Urinary bladder (tissue), 4 donors: Measurements from ENCODE around the gene GCNT2. TPM values are rescaled to one million over a fixed set of nuclear protein-coding genes. Genes with fewer than 3 reads are reported as not detected.
"Not testable (repeated sequence)": the region's sequence is repeated elsewhere in the genome, so short reads cannot be mapped to it uniquely, and the experiment has no call there.

ENCODE experiments used
- DNase-seq: peaks from one replicate; pipeline ENCODE4 v3.0.0-alpha.2; 2015; ENCODE audit errors: extremely low spot score
- H3K27ac ChIP-seq: one replicate; pipeline ENCODE4 v1.5.1; 2013; ENCODE audit warnings: low read depth, mild to moderate bottlenecking, moderate library complexity
- H3K36me3 ChIP-seq: one replicate; pipeline ENCODE4 v1.6.1; 2013; ENCODE audit warnings: mild to moderate bottlenecking, moderate library complexity; ENCODE audit not compliant: insufficient read depth
- H3K4me1 ChIP-seq: one replicate; pipeline ENCODE4 v1.6.1; 2013; ENCODE audit warnings: mild to moderate bottlenecking, moderate library complexity; ENCODE audit not compliant: insufficient read depth
- H3K4me3 ChIP-seq: one replicate; pipeline ENCODE4 v1.5.1; 2013; ENCODE audit warnings: low read depth, low read length
- WGBS: extraction: QIAGEN DNeasy Blood & Tissue Kit; methylation state at CpG from one replicate; pipeline ENCODE4 v1.1.7; 2013; 5-methylcytosine and 5-hydroxymethylcytosine counted together
- polyA plus RNA-seq: library from polyadenylated mRNA; stranded (reverse); fragments of 200-250 nt; gene quantifications from one replicate; pipeline ENCODE4 v1.2.3, GENCODE V29; 2013
- total RNA-seq: library from RNA; depleted of rRNA; stranded (reverse); fragments of >200 nt; gene quantifications from one replicate; pipeline ENCODE4 v1.2.3, GENCODE V29; 2014
- donor health status: healthy with polysubstance abuse.
- donor health status: healthy.

GCNT2 gene
- total and polyA plus RNA-seq, 2 donors: 1.5 to 15.0 TPM

DNA sequence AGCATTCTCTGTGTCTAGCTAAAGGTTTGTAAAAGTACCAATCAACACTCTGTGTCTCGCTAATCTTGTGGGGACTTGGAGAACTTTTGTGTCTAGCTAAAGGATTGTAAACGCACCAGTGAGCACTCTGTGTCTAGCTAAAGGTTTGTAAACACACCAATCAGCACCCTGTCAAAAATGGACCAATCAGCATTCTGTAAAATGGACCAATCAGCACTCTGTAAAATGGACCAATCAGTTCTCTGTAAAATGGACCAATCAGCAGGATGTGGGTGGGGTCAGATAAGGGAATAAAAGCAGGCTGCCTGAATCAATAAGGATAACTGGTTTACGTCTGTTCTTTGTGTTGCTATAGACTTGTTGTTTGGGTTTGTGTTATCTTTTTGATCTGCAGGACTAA is 29.2 kb upstream of the GCNT2 start:
- H3K4me3 ChIP-seq, DNase-seq, H3K36me3 ChIP-seq, H3K4me1 ChIP-seq, H3K27ac ChIP-seq: not testable (repeated sequence)
- WGBS: 82% methylated on average over 3 of the region's 3 CpGs

DNA sequence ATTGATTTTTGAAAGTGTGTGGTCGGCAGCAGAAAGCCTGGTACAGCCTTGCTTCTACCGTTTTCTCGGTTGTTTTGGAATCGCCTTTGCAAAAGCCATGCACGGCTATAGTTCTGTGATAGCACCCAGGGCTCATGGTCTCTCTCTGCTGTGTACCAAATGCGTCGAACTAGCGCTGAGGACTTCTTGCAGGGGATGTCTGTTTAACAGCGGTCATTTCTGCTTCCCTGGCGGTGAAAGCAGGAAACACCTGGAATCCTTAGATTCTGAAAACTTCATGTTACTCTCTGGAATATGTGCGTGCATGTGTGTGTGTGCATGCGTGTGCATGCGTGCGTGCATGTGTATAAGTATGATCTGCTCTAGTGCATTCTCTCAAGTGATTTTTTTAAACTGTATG is 26.1 kb upstream of the GCNT2 start:
- no peak overlapping the region for H3K27ac ChIP-seq
- WGBS: 76% methylated on average over 14 of the region's 14 CpGs
- no peak overlapping the region for H3K4me3 ChIP-seq
- DNase-seq: no peak
- H3K36me3 ChIP-seq: no peaks in the 10 kb centered on the region
- H3K4me1 ChIP-seq: no peaks in the 10 kb centered on the region

DNA sequence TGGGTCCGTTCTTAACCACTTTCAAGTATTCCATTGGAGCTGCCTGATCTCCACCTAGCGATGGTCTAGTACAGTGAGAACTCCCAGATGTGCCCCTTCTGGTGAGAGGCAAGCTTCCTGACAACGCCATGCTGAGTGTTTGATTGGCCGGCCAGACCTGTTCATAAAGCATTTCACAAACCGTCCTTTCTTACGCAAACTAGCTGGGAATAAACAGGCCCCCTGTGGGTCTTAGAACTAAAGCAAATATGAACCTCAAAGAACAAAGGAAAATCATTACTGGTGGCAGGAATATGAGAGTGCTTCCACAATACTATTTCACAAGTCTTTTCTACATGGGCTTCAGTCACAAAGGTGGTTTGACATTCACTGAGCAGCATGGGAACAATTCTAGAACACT is 15.6 kb upstream of the GCNT2 start:
- no peaks in the 10 kb centered on the region for H3K4me1 ChIP-seq
- no peak overlapping the region for H3K27ac ChIP-seq
- H3K4me3 ChIP-seq: no peak overlapping the region
- DNase-seq: no peak
- H3K36me3 ChIP-seq: no peaks in the 10 kb centered on the region
- 62% methylated on average over 6 of the region's 6 CpGs for WGBS

DNA sequence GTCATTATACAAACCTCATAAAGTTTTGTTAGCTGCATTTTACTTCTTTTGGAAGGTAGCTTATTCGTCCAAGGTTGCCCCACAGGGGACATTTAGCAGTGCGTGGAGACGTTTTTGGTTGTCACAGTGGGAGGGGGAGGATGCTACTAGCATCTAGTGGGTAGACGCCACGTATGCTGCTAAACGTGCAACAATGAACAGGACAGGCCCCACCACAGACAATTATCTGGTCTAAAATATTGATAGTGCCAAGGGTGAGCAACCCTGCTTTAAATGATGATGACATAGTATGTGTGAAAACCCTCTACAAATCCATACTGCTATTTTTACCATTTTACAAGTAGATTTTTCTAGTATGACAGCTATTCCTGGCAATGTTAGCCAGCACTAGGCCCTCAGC is 13.9 kb upstream of the GCNT2 start:
- WGBS: 58% methylated on average over 6 of the region's 6 CpGs
- DNase-seq: no peak
- H3K27ac ChIP-seq: no peak overlapping the region

DNA sequence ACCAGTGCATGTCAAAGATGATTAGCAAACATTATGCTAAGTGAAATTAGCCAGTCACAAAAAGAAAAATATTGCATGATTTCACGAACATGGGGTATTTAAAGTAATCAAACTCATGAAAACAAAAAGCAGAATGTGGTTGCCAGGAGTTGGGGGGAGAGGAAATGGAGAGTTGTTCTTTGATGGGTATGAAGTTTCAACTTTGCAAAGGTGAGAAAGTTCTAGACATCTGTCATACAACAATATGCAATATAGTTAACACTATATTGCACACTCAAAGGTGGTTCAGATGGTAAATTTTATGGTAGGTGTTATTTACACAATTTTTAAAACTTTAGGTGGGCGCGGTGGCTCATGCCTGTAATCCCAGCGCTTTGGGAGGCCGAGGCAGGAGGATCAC is 13.4 kb upstream of the GCNT2 start:
- no peaks in the 10 kb centered on the region for H3K36me3 ChIP-seq
- H3K4me1 ChIP-seq: no peaks in the 10 kb centered on the region
- WGBS: 81% methylated on average over 5 of the region's 5 CpGs
- no peak for DNase-seq
- no peak overlapping the region for H3K4me3 ChIP-seq
- H3K27ac ChIP-seq: no peak overlapping the region

More for the DNA sequence above, 13.9 kb upstream of the GCNT2 start:
- H3K4me3 ChIP-seq: no peak overlapping the region
- H3K4me1 ChIP-seq: no peaks in the 10 kb centered on the region
- H3K36me3 ChIP-seq: no peaks in the 10 kb centered on the region

DNA sequence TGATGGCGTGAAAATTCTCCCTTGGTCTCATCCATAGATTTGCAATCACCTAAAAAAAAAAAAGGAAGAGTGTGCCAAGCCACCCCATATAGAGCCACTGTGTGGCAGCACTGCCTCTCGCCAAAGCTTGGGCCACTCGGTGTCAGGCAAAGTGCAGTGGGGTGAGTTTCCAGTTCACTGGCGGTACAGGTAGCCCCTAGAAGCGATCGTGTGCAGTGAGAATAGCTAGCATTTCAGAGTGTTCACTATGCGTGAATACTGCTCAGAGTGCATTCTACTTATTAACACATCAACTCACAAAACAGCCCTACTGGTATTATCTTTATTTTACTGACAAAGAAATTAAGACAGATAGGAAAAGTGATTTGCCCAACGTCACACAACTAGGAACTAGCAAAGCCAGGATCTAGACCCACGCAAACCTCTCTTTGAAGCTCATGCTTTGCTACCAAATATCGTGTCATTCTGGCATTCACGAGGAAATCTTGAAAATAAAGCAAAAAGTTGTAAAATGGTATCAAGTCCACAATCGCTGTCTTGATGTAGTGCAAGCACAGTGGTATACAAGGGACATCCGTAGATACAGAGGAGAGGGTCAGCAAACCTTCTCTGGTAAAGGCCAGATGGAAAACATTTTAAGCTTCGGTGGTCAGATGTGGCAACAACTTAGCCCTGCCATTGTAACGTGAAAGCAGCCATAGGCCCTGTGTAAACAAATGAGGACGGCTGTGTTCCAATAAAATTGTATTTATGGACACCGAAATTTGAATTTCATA is 10.4 kb upstream of the GCNT2 start:
- H3K27ac ChIP-seq: no peak overlapping the region
- H3K4me1 ChIP-seq: no peaks in the 10 kb centered on the region
- no peaks in the 10 kb centered on the region for H3K36me3 ChIP-seq
- 38% methylated on average over 17 of the region's 17 CpGs for WGBS
- H3K4me3 ChIP-seq: no peak overlapping the region
- no peak for DNase-seq

DNA sequence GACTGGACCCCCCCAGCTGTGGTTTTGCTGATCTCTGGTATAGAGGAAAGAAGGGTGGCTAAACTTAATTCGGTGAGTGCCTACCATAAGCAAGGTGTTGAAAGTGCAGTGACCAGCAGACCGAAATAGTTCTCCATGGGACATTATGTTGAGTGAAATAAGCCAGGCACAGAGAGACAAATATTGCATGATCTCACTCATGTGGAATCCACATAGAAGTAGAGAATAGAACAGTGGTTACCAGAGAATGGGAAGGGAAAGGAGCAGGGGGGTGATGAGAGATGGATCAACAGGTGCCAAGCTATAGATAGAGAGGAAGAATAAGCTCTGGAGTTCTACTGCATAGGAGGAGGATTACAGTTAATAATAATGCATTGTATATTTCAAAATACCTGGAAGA is 9.7 kb upstream of the GCNT2 start:
- Histone ChIP-seq H3K4me3 (no peak overlapping the region), H3K36me3 (no peaks in the 10 kb centered on the region), H3K27ac (no peak overlapping the region), H3K4me1 (no peaks in the 10 kb centered on the region)
- 27% methylated on average over 2 of the region's 2 CpGs for WGBS
- DNase-seq: no peak

DNA sequence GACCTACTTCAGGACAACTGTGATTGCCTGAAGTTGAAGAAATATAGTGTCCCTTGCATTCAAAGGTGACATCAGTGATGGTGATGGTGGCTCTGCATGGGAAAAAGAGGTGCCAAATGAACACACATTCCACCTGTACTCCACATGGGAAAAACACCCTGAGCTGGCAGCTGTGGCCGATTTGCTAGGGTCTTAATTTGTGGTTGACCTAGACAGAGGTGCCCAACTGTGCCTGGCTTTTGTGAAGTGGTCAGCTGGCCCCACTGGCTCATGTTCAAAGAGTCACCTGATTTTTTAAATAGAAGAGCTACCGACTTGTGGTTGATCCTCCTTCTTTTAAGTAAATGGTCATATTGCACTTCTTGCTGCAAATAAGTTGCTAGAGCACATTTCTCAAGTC is 7.6 kb upstream of the GCNT2 start:
- Histone ChIP-seq H3K36me3 (no peaks in the 10 kb centered on the region), H3K4me3 (no peak overlapping the region), H3K27ac (no peak overlapping the region), H3K4me1 (no peaks in the 10 kb centered on the region)
- DNase-seq: no peak
- WGBS: 85% methylated on average over 2 of the region's 2 CpGs

DNA sequence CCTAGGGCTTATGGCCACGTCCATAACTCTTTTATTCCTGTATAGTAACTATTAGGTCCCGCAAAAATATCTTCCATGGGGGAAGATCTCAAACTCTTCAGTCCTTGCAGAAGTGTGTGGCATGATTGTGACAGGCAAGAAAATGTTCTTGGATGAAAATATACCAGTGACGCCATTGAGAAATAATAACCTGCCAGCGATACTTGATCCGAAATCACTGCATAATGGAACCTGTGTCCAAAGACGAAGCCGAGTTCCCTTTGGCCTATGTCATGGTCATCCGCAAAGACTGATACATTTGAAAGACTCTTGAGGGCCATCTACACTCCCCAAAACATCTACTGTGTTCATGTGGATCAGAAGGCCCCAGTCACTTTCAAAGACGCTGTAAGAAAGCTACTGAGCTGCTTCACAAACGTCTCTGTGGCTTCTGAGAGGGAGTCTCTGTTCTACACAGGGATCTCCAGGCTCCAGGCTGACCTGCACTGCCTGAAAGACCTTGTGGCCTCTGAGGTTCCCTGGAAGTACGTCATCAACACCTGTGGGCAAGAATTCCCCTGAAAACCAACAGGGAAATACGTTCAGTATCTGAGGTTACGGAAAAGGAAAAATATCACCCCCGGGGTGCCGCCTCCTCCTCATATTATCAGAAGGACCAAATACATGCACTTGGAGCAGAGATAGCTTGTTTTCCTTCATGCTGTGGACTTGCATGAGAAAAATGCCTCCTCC is 6.9 kb upstream of the GCNT2 start:
- no peak for DNase-seq
- no peak overlapping the region for H3K27ac ChIP-seq
- no peaks in the 10 kb centered on the region for H3K4me1 ChIP-seq
- WGBS: 83% methylated on average over 15 of the region's 15 CpGs
- H3K4me3 ChIP-seq: no peak overlapping the region
- H3K36me3 ChIP-seq: no peaks in the 10 kb centered on the region

DNA sequence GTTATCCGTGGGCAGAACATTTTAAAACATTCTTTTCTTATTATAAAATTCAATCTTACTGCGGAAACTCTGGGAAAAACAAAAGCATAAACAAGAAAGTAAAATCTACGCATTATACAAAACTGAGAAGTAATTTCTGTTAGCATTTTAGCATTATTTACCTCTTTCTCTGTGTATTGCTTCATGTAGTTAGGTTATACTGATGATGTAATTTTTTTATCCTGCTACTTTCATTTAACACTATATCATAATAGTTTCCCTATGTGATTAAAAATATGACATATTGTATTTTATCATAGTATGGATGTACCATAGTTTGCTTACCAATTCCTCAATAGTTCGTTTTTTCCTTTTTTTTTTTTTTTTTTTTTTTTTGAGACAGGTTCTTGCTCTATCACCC is 4.2 kb upstream of the GCNT2 start:
- H3K36me3 ChIP-seq: no peaks in the 10 kb centered on the region
- WGBS: 89% methylated on average over 4 of the region's 4 CpGs
- no peak overlapping the region for H3K27ac ChIP-seq
- no peaks in the 10 kb centered on the region for H3K4me1 ChIP-seq
- H3K4me3 ChIP-seq: no peak overlapping the region
- DNase-seq: no peak

DNA sequence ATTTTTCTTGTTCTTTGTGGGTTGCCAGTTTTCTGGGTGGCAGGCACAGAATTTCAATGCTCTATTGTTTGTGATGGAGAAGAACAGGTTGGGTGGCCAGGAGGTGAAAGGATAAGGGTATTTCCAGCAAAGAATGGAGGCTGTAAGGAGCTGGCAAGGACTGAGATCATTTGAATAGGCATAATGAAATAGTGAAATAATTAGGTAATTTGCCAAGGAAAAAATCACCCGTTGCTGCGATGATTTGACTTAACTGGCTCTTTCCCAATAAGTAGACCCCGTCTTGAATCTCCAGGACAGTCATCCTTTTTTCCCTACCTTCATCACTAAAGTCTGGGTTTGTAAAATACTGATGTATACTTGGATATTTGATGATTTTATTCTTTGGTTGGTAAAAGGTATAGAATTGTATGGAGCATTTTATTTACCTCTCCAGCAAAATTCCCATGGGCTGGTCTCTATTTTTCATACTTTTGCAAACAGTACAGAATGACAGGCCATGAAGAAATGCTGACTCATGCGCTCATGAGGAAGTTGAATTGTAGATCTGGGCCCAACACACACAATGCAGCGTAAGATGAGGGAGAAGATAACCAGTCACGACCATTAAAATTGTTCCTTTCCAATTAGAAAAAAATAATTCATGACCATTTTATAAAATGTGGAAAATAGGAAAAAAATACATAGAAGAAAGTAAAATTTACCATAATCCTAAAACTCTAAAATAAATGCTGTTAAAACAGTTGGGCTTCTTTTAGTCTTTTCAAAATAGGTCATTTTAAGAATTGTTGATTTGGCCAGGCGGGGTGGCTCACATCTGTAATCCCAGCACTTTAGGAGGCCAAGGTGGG is 2.4 kb upstream of the GCNT2 start:
- DNase-seq: no peak
- 68% methylated on average over 7 of the region's 7 CpGs for WGBS

DNA sequence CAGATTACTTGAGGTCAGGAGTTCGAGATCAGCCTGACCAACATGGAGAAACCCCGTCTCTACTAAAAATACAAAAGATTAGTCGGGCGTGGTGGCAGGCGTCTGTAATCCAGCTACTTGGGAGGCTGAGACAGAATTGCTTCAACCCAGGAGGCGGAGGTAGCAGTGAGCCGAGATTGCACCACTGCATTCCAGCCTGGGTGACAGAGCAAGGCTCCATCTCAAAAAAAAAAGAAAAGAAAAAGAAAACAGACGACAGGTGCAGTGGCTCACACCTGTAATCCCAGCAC is 1.8 kb upstream of the GCNT2 start:
- H3K4me3 ChIP-seq, DNase-seq, H3K27ac ChIP-seq, H3K36me3 ChIP-seq, H3K4me1 ChIP-seq: not testable (repeated sequence)
- WGBS: 84% methylated on average over 8 of the region's 8 CpGs

More for the DNA sequence above, 2.4 kb upstream of the GCNT2 start:
- no peak overlapping the region for H3K4me3 ChIP-seq
- H3K27ac ChIP-seq: no peak overlapping the region
- no peaks in the 10 kb centered on the region for H3K4me1 ChIP-seq
- H3K36me3 ChIP-seq: no peaks in the 10 kb centered on the region

DNA sequence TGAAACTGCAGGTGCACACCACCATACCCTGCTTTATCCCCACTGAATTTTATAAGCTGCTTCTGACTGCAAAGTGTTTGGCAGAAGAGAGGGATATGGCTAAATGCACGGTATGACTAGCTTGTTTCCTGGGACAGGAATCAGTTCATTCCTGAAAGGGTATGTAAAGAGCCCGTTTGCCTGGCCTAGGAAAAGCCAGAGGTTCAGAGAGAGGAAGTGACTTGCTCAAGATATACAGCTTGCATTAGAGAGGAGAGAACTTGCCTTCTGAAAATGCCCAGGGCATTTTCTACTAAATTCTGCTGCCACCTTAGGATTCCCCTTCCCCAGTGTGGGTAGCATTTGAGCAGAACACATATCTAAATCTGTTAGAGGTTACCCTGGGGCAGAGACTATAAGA is 683 bp upstream of the GCNT2 start:
- Histone ChIP-seq H3K4me3 (no peak overlapping the region), H3K36me3 (no peaks in the 10 kb centered on the region), H3K27ac (no peak overlapping the region), H3K4me1 (no peaks in the 10 kb centered on the region)
- 40% methylated on average over 2 of the region's 2 CpGs for WGBS
- DNase-seq: no peak
